H9 (cell line): ENCODE data around the gene KCNE1. TPM values are rescaled to one million over a fixed set of nuclear protein-coding genes. Genes with fewer than 3 reads are reported as not detected.

ENCODE experiments used
- DNase-seq: peaks from one replicate; pipeline ENCODE4 v3.0.0-alpha.2; 2017
- H2AFZ ChIP-seq: one replicate; pipeline ENCODE4 v1.6.1; 2013; ENCODE audit warnings: mild to moderate bottlenecking, low read length, control low read depth, moderate library complexity
- H2AK5ac ChIP-seq: 2 replicates; pipeline ENCODE4 v1.6.1; 2013; ENCODE audit warnings: low read length, control low read depth, mixed read lengths; ENCODE audit not compliant: insufficient read length
- H2BK120ac ChIP-seq: one replicate; pipeline ENCODE4 v1.6.1; 2013; ENCODE audit warnings: low read depth, mild to moderate bottlenecking, low read length, control low read depth, inconsistent platforms; ENCODE audit not compliant: poor library complexity, severe bottlenecking
- H2BK12ac ChIP-seq: 2 replicates; pipeline ENCODE4 v1.6.1; 2013; ENCODE audit warnings: low read length, control low read depth, mixed read lengths, low read depth; ENCODE audit not compliant: insufficient read length
- H2BK15ac ChIP-seq: 2 replicates; pipeline ENCODE4 v1.6.1; 2013; ENCODE audit warnings: low read depth, low read length, control low read depth
- H2BK20ac ChIP-seq: one replicate; pipeline ENCODE4 v1.6.1; 2013; ENCODE audit warnings: low read depth, mild to moderate bottlenecking, low read length, control low read depth, inconsistent platforms; ENCODE audit not compliant: poor library complexity, severe bottlenecking
- H2BK5ac ChIP-seq: 2 replicates; pipeline ENCODE4 v1.6.1; 2013; ENCODE audit warnings: low read length, control low read depth, mixed read lengths; ENCODE audit not compliant: insufficient read length
- H3K14ac ChIP-seq: 2 replicates; pipeline ENCODE4 v1.6.1; 2013; ENCODE audit warnings: low read length, control low read depth; ENCODE audit not compliant: insufficient read depth
- H3K18ac ChIP-seq: 2 replicates; pipeline ENCODE4 v1.6.1; 2013; ENCODE audit warnings: low read depth, mild to moderate bottlenecking, mixed read lengths, low read length, control low read depth; ENCODE audit not compliant: insufficient read length
- H3K23ac ChIP-seq: 2 replicates; pipeline ENCODE4 v1.6.1; 2013; ENCODE audit warnings: low read length, control low read depth, mixed read lengths, low read depth; ENCODE audit not compliant: insufficient read length
- H3K23me2 ChIP-seq: 2 replicates; pipeline ENCODE4 v1.6.1; 2013; ENCODE audit warnings: low read depth, mild to moderate bottlenecking, mixed read lengths, low read length, control low read depth; ENCODE audit not compliant: insufficient read length, poor library complexity, severe bottlenecking
- H3K27ac ChIP-seq: 2 replicates; pipeline ENCODE4 v1.5.1; 2013; ENCODE audit warnings: low read length, control low read depth, mixed read lengths, low read depth; ENCODE audit not compliant: insufficient read length
- H3K27me3 ChIP-seq: 2 replicates; pipeline ENCODE4 v1.6.1; 2013; ENCODE audit warnings: low read length, control low read depth, inconsistent platforms; ENCODE audit not compliant: insufficient read depth
- H3K4ac ChIP-seq: 2 replicates; pipeline ENCODE4 v1.6.1; 2013; ENCODE audit warnings: low read depth, mild to moderate bottlenecking, control low read depth, inconsistent platforms, low read length, moderate library complexity
- H3K4me1 ChIP-seq: 2 replicates; pipeline ENCODE4 v1.6.1; 2013; ENCODE audit warnings: low read length, control low read depth, inconsistent platforms; ENCODE audit not compliant: insufficient read depth
- H3K4me2 ChIP-seq: 2 replicates; pipeline ENCODE4 v1.6.1; 2013; ENCODE audit warnings: low read length, control low read depth, mixed read lengths; ENCODE audit not compliant: insufficient read length, insufficient read depth
- H3K56ac ChIP-seq: 2 replicates; pipeline ENCODE4 v1.6.1; 2013; ENCODE audit warnings: low read depth, mild to moderate bottlenecking, mixed read lengths, low read length, control low read depth; ENCODE audit not compliant: insufficient read length
- H3K79me1 ChIP-seq: 2 replicates; pipeline ENCODE4 v1.6.1; 2013; ENCODE audit warnings: low read depth, mild to moderate bottlenecking, moderate library complexity, low read length, control low read depth, inconsistent platforms; ENCODE audit not compliant: insufficient read depth, poor library complexity, severe bottlenecking
- H3K79me2 ChIP-seq: 2 replicates; pipeline ENCODE4 v1.6.1; 2013; ENCODE audit warnings: low read length, control low read depth, inconsistent platforms; ENCODE audit not compliant: insufficient read depth
- H3K9ac ChIP-seq: 2 replicates; pipeline ENCODE4 v1.6.1; 2013; ENCODE audit warnings: low read length, control low read depth, mixed read lengths; ENCODE audit not compliant: insufficient read length; ENCODE audit errors: extremely low read depth
- H3K9me3 ChIP-seq: one replicate; pipeline ENCODE4 v1.6.1; 2013; ENCODE audit warnings: low read depth, low read length, inconsistent platforms; ENCODE audit not compliant: control insufficient read depth
- H3T11ph ChIP-seq: one replicate; pipeline ENCODE4 v1.6.1; 2013; ENCODE audit warnings: mild to moderate bottlenecking, low read length, control low read depth, inconsistent platforms
- H4K20me1 ChIP-seq: one replicate; pipeline ENCODE4 v1.6.1; 2013; ENCODE audit not compliant: control insufficient read depth, insufficient read length, insufficient read depth
- H4K5ac ChIP-seq: 2 replicates; pipeline ENCODE4 v1.6.1; 2013; ENCODE audit warnings: low read depth, mild to moderate bottlenecking, mixed read lengths, low read length, control low read depth; ENCODE audit not compliant: insufficient read length
- H4K8ac ChIP-seq: replicated peaks from 2 replicates; pipeline ENCODE4 v1.6.1; 2013; ENCODE audit warnings: low read length, control low read depth, mixed read lengths, low read depth; ENCODE audit not compliant: insufficient read length
- H4K91ac ChIP-seq: 2 replicates; pipeline ENCODE4 v1.6.1; 2013; ENCODE audit warnings: low read depth, mild to moderate bottlenecking, moderate library complexity, mixed read lengths, low read length, control low read depth; ENCODE audit not compliant: insufficient read length
- H3K27ac Mint-ChIP-seq, 3 experiments: 2 replicates in 2 of 3; 3 replicates in 1 of 3; pipeline ENCODE4 v1.8.0; 2020 to 2021; ENCODE audit warnings: mixed read lengths in 3 of 3, mild to moderate bottlenecking in 1 of 3, moderate library complexity in 1 of 3
- H3K27me3 Mint-ChIP-seq: 2 replicates; pipeline ENCODE4 v1.8.0; 2021; ENCODE audit warnings: low read depth, mild to moderate bottlenecking, moderate library complexity, mixed read lengths
- H3K36me3 Mint-ChIP-seq, 3 experiments: 2 replicates in 2 of 3; 3 replicates in 1 of 3; pipeline ENCODE4 v1.8.0; 2020 to 2021; ENCODE audit warnings: low read depth in 3 of 3, mixed read lengths in 3 of 3; ENCODE audit not compliant: insufficient read depth in 1 of 3
- H3K4me1 Mint-ChIP-seq, 2 experiments: 2 replicates each; pipeline ENCODE4 v1.8.0; 2020; ENCODE audit warnings: mixed read lengths in 2 of 2
- H3K4me3 Mint-ChIP-seq, 2 experiments: 2 replicates in 1 of 2; 3 replicates in 1 of 2; pipeline ENCODE4 v1.8.0; 2020 to 2021; ENCODE audit warnings: mild to moderate bottlenecking in 2 of 2, mixed read lengths in 2 of 2, moderate library complexity in 1 of 2
- H3K9me3 Mint-ChIP-seq, 2 experiments: 2 replicates in 1 of 2; 3 replicates in 1 of 2; pipeline ENCODE4 v1.8.0; 2020; ENCODE audit warnings: mild to moderate bottlenecking in 2 of 2, mixed read lengths in 2 of 2, moderate library complexity in 1 of 2
- CTCF ChIP-seq: fragments of 200-600 bp; sonication (generic); conservative IDR thresholded peaks from 3 replicates; pipeline ENCODE4 v1.8.0; 2021; ENCODE audit warnings: antibody characterized with exemption, mild to moderate bottlenecking
- WGBS: extraction: QIAGEN DNeasy Blood & Tissue Kit; methylation state at CpG from one replicate; pipeline ENCODE4 v1.1.7; 2013; ENCODE audit warnings: missing lambda C conversion rate, low lambda C conversion rate, mixed read lengths; ENCODE audit not compliant: insufficient read length; ENCODE audit errors: extremely low coverage; 5-methylcytosine and 5-hydroxymethylcytosine counted together
- total RNA-seq: library from RNA; stranded (reverse); gene quantifications from 2 replicates; pipeline ENCODE4 v1.2.1, GENCODE V29; 2021

KCNE1 gene
- total RNA-seq, 1 experiment from 2014 or later, result 0.28 TPM

GRCh38 chr21:34533938-34534337, 21.9 kb upstream of the KCNE1 start:
- no peak overlapping the region for H3K23ac ChIP-seq
- no peaks in the 10 kb centered on the region; a peak in 2 of 5 replicates for H3K9me3 Mint-ChIP-seq
- H3K79me1 ChIP-seq, result no peaks in the 10 kb centered on the region
- H2BK120ac ChIP-seq, result no peak overlapping the region
- H3K27me3 ChIP-seq, result no peaks in the 10 kb centered on the region
- peaks cover 2% of the 10 kb centered on the region; the same call in 1 of the 2 replicates for H3K27me3 Mint-ChIP-seq
- peaks cover 11 to 12% of the 10 kb centered on the region in 2 experiments for H3K4me1 Mint-ChIP-seq
- H3K27ac Mint-ChIP-seq, result 0 out of 7 replicates have a peak overlapping the region, but pooled peaks of 1 of the 3 experiments have one; percentile 19
- H2AK5ac ChIP-seq, result no peak overlapping the region
- no peak overlapping the region for H3K27ac ChIP-seq
- H2AFZ ChIP-seq, result no peak overlapping the region
- H3K4me3 Mint-ChIP-seq, result no peak overlapping the region
- no peak overlapping the region for H2BK5ac ChIP-seq
- H3K9me3 ChIP-seq, result no peaks in the 10 kb centered on the region
- H3K4me2 ChIP-seq, result no peak overlapping the region
- H3K56ac ChIP-seq, result no peak overlapping the region
- no peaks in the 10 kb centered on the region for H3K23me2 ChIP-seq
- H3K14ac ChIP-seq, result no peak overlapping the region
- no peak overlapping the region for H4K91ac ChIP-seq
- no CpG with 5 or more reads among the region's 3 CpGs for WGBS
- peak overlapping the region; percentile 10 for H4K8ac ChIP-seq
- DNase-seq, result no peak
- no peak overlapping the region for H2BK12ac ChIP-seq
- H3T11ph ChIP-seq, result no peak overlapping the region
- no peak for TF ChIP-seq CTCF
- H3K36me3 Mint-ChIP-seq, result no peaks in the 10 kb centered on the region; a peak in 1 of 7 replicates
- H3K4me1 ChIP-seq, result peaks cover 2% of the 10 kb centered on the region; the same call in 1 of the 2 replicates
- no peak overlapping the region for H3K18ac ChIP-seq
- no peaks in the 10 kb centered on the region for H3K79me2 ChIP-seq
- H2BK15ac ChIP-seq, result no peak overlapping the region
- no peak overlapping the region for H2BK20ac ChIP-seq
- no peak overlapping the region for H4K5ac ChIP-seq
- H3K4ac ChIP-seq, result no peak overlapping the region
- H3K9ac ChIP-seq, result no peak overlapping the region
- H4K20me1 ChIP-seq, result no peaks in the 10 kb centered on the region
